ENCODE results near the gene HSPB2. TPM values are rescaled to one million over a fixed set of nuclear protein-coding genes. Genes with fewer than 3 reads are reported as not detected.

HSPB2 gene
- total and polyA plus RNA-seq, 10 of the 15 experiments (the other 5 are each of a cell fraction or from before 2014, with no cell fraction given) = not detected

DNA sequence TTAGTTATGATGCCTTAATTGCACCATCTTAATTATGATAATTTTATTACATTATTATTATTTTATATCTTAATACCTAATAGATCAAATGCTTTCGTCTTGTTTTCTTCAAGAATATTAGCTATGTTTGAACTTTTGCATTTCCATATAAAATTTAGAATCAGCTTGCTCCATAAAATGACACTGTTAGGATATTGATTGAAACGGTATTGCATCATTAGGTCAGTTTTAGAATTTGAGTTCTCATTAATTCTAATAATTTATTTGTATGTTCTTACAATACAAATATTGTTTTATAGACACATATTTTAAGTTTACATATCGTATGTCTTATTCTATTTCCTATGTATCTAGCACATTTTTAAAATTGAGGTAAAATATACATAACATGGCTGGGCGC, 26.5 kb upstream of the HSPB2 start:
- no peaks in the 10 kb centered on the region for H4K20me1 ChIP-seq (ENCODE audit: control insufficient read depth, insufficient read depth)
- H3K79me2 ChIP-seq (ENCODE audit: control insufficient read depth, insufficient read depth, low read length) = no peaks in the 10 kb centered on the region
- no peak overlapping the region for H3K4me2 ChIP-seq (ENCODE audit: control insufficient read depth, insufficient read depth)
- in situ Hi-C loops (cut with MboI) (loop anchor here (10.0 kb wide), 1 partner anchor 59 kb away; no protein-coding TSS in a partner anchor), intact Hi-C loops (cut with micrococcal nuclease; ENCODE audit: unreplicated experiment) (no loop called here)
- H3K36me3 ChIP-seq (ENCODE audit: control insufficient read depth in 2 of 2, insufficient read depth in 2 of 2, low read length in 1 of 2) = no peaks in the 10 kb centered on the region
- H3K9me3 ChIP-seq (replicated peaks; ENCODE audit: control insufficient read depth, insufficient read depth, low read length) = no peaks in the 10 kb centered on the region
- 74% methylated on average over 4 of the region's 4 CpGs for WGBS (ENCODE audit: insufficient coverage, insufficient replicate concordance, low lambda C conversion rate, missing lambda C conversion rate)
- ChIA-PET POLR2A (no interaction called here), RAD21 (ENCODE audit: unreplicated experiment) (no interaction called here), CTCF (interaction anchor here (1.6 kb wide), 1 partner anchor 96 kb away, joined by 4 read pairs; no protein-coding TSS in a partner anchor), SMC1A (ENCODE audit: uncharacterized antibody, unreplicated experiment) (interaction anchor here (2.1 kb wide), 1 partner anchor 12 kb away, joined by 10 read pairs; no protein-coding TSS in a partner anchor)
- H3K4me1 ChIP-seq (ENCODE audit: control insufficient read depth, insufficient read depth, low read length) = no peaks in the 10 kb centered on the region
- H3K27me3 ChIP-seq (replicated peaks in 1 of 2; ENCODE audit: control insufficient read depth in 2 of 2, insufficient read depth in 2 of 2, low read length in 1 of 2) = no peaks in the 10 kb centered on the region
- TF ChIP-seq, protein P1, sequence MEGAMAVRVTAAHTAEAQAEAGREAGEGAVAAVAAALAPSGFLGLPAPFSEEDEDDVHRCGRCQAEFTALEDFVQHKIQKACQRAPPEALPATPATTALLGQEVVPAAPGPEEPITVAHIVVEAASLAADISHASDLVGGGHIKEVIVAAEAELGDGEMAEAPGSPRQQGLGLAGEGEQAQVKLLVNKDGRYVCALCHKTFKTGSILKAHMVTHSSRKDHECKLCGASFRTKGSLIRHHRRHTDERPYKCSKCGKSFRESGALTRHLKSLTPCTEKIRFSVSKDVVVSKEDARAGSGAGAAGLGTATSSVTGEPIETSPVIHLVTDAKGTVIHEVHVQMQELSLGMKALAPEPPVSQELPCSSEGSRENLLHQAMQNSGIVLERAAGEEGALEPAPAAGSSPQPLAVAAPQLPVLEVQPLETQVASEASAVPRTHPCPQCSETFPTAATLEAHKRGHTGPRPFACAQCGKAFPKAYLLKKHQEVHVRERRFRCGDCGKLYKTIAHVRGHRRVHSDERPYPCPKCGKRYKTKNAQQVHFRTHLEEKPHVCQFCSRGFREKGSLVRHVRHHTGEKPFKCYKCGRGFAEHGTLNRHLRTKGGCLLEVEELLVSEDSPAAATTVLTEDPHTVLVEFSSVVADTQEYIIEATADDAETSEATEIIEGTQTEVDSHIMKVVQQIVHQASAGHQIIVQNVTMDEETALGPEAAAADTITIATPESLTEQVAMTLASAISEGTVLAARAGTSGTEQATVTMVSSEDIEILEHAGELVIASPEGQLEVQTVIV (IDR thresholded peaks at IDR 0.05; ENCODE audit: borderline replicate concordance, partially characterized antibody) = no peak
- TF ChIP-seq RAD21 (IDR thresholded peaks at IDR 0.05; ENCODE audit: insufficient read depth, low read depth, low read length) (no peak), STAT3 (IDR thresholded peaks at IDR 0.05; ENCODE audit: low read depth, low read length) (no peak), SUPT20H (IDR thresholded peaks at IDR 0.05; ENCODE audit: borderline replicate concordance, control insufficient read depth, low read depth, low read length) (no peak), CREB1 (IDR thresholded peaks at IDR 0.05; ENCODE audit: low read depth) (no peak), MTA2 (IDR thresholded peaks at IDR 0.05; ENCODE audit: low read depth) (no peak), POLR2AphosphoS2 (IDR thresholded peaks at IDR 0.05; ENCODE audit: low read depth, low read length) (no peak), STAT1 (conservative IDR thresholded peaks at IDR 0.05) (no peak)
- TF ChIP-seq, protein P2, sequence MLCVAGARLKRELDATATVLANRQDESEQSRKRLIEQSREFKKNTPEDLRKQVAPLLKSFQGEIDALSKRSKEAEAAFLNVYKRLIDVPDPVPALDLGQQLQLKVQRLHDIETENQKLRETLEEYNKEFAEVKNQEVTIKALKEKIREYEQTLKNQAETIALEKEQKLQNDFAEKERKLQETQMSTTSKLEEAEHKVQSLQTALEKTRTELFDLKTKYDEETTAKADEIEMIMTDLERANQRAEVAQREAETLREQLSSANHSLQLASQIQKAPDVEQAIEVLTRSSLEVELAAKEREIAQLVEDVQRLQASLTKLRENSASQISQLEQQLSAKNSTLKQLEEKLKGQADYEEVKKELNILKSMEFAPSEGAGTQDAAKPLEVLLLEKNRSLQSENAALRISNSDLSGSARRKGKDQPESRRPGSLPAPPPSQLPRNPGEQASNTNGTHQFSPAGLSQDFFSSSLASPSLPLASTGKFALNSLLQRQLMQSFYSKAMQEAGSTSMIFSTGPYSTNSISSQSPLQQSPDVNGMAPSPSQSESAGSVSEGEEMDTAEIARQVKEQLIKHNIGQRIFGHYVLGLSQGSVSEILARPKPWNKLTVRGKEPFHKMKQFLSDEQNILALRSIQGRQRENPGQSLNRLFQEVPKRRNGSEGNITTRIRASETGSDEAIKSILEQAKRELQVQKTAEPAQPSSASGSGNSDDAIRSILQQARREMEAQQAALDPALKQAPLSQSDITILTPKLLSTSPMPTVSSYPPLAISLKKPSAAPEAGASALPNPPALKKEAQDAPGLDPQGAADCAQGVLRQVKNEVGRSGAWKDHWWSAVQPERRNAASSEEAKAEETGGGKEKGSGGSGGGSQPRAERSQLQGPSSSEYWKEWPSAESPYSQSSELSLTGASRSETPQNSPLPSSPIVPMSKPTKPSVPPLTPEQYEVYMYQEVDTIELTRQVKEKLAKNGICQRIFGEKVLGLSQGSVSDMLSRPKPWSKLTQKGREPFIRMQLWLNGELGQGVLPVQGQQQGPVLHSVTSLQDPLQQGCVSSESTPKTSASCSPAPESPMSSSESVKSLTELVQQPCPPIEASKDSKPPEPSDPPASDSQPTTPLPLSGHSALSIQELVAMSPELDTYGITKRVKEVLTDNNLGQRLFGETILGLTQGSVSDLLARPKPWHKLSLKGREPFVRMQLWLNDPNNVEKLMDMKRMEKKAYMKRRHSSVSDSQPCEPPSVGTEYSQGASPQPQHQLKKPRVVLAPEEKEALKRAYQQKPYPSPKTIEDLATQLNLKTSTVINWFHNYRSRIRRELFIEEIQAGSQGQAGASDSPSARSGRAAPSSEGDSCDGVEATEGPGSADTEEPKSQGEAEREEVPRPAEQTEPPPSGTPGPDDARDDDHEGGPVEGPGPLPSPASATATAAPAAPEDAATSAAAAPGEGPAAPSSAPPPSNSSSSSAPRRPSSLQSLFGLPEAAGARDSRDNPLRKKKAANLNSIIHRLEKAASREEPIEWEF (IDR thresholded peaks at IDR 0.05; ENCODE audit: insufficient replicate concordance, low read depth, low read length) = no peak
- no TSS peak for BruUV-seq (replicated peaks)
- H3K9ac ChIP-seq (ENCODE audit: control insufficient read depth, insufficient read depth, low read length) = no peak overlapping the region
- H3K4me3 ChIP-seq = no peak overlapping the region
- FAIRE-seq (no peak), DNase-seq (ENCODE audit: low read depth, low spot score) (no peak), ATAC-seq (no peak)
- no peak overlapping the region for H3K27ac ChIP-seq (ENCODE audit: control insufficient read depth, insufficient read depth)
- H2AFZ ChIP-seq (ENCODE audit: control insufficient read depth, low read depth, low read length) = no peak overlapping the region
